Stimulated activated CD8-positive, alpha-beta memory T cell treated with anti-CD3 and anti-CD28 coated beads, Interleukin-4, amount 100 ng/mL, for 24 hours (primary cell): ENCODE results near the gene PIGT.

Experiments
- DNase-seq: peaks from one replicate; pipeline ENCODE4 v3.0.0-alpha.2; 2020; ENCODE audit warnings: low read depth

The PIGT gene

DNA sequence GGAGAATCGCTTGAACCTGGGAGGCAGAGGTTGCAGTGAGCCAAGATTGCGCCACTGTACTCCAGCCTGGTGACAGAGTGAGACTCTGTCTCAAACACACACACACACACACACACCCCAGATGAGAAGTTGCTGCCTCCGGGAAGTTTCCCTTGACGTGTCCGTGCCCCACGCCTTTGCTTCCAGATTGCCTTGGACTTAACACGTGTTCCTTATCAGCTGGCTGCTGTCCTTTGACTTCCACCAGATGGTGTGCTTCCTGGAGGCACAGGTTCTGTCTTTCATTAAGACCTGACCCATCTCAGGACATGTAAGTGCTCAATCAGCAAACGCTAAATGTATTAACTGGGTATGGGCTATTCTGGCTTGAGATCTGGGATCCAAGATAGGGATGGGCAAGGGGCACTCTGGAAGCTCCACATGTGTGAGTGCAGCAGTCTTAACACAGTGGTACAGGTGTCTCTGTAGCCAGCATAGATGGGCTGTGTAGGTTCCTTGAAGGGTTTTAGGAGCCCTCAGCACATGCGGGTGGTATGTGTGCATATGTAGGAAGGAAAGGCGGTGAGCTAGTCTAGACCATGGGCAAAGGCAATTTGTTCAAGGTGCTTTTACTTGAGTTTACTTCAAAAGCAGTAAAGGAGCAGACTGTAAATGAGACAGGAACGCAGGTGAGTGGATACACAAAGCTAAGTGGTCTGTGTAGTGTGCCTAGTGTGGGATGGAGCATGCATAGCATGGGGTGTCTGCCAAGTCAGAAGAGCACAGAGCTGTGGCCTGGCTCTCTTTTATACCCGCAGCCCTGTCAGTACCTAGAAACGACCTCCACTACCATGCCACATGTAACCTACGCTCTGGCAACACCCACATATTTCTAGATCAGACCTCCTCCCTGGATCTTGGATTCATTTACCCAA lies 11.6 kb downstream of the PIGT start:
- no peak for DNase-seq

DNA sequence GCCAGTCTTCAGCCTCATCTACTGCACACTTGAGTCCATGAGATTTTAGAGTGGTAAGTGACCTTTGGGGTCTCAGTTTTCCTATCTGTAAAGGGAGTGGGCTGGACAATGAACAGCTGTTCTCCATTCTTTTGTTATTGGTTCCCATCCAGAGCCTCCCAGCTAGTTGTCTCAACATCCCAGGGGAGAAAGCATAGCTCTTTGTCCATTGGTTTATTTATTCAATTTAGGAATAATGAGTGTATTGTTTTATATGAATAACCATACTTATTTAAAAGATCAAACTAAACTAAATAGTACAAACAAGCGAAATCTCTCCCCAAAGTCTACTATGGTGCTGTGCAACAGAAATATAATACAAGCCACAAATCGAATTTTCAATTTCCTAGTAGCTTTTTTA lies 13.7 kb downstream of the PIGT start:
- no peak for DNase-seq

DNA sequence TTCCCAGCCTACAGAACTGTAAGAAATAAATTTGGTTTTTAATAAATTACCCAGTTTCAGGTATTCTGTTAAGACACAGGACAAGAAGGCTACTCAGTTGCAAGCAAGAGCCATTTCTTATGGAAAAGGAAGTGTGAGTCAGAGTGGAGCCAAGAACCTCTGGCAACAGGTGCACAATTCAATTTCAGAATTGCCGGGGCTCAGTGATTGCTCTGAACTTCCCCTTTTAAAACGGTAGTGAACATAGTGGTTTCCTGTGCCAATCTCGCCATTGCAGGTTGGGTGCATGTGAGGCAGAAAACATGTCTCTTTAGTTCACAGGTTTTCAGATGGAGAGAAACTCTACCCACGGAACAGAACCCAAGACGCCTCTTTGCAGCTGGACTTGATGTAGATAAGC lies 16.4 kb downstream of the PIGT start:
- no peak for DNase-seq

DNA sequence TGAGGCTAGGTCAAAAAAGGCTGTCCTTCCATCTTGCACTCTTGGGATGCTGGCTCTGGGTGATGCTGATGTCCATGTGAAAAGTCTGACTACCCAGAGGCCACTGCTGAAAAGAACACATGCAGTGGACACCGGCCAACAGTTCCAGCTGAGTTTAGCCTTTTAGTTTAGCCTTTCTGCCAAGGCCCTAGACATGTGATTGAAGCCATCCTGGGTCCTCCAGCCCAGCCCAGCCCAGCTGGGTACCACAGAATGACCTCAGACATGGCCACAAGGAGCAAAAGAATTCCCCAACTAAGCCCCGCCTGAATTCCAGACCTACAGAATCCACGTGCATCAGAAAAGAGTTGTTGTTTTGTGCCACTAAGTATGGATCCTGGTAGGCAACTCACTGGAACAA lies 17.4 kb downstream of the PIGT start:
- no peak for DNase-seq

DNA sequence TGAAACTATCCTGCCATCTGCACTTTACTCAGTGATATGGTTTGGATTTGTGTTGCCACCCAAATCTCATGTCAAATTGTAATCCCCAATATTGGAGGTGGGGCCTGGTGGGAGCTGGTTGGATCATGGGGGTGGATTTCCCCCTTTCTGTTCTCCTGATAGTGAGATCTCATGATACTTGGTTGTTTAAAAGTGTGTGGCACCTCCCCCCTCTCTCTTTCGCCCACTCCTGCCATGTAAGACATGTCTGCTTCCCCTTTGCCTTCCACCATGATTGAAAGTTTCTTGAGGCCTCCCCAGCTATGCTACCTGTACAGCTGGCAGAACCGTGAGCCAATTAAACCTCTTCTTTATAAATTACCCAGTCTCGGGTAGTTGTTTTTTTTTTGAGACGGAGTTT lies 18.0 kb downstream of the PIGT start:
- DNase-seq, result no peak

DNA sequence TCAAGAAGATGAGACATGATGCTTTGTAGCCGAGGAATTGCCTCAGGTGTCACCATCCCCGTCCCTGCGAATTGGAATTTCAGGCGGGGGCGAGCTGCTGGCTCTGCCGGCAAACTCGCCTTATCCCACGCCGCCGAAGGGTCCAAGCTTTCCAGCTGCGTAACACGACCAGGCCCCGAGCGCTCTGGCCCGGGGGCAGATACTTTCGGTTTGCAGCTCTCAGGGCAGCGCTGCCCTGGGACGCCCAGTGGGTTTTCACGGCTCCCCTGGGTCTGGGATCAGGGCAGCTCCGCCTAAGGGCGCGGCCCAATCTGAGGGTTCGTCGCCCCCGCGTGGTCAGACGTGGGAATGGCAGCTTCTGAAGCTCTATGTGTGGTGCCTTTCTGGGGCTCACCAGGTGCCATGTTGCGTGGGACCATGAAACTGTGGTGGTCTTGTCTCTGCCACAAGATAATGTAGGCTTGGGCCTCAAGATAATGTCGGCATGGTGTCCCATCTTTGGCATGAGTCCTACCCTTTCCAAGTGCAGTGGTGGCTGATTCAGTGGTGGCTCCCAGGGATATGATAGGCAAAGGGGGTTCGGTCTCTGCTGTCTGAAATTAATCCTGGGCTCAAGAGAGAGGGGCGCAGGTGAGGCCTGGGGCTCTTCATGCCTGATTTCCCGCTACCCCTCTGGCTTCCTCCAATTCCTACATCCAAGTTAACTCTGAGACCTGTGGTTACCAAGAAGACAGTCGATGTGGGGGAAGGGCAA lies 21.0 kb downstream of the PIGT start:
- DNase-seq, result peak; percentile 82

DNA sequence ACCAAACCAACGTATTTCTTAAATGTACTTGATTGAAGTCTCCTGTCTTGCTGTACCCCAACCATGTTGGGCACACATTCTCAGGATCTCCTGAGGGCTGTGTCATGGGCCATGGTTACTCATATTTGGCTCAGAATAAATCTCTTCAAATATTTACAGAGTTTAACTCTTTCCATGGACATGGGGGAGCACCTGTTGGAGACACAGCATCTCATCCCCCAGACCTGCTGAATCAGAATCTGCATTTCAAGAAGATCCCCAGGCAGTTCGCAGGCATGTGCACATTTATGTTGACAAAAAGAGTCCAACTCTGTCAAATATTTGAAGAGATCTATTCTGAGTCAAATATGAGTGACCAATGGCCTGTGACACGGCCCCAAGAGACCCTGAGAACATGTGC lies 24.5 kb downstream of the PIGT start:
- DNase-seq, result no peak

DNA sequence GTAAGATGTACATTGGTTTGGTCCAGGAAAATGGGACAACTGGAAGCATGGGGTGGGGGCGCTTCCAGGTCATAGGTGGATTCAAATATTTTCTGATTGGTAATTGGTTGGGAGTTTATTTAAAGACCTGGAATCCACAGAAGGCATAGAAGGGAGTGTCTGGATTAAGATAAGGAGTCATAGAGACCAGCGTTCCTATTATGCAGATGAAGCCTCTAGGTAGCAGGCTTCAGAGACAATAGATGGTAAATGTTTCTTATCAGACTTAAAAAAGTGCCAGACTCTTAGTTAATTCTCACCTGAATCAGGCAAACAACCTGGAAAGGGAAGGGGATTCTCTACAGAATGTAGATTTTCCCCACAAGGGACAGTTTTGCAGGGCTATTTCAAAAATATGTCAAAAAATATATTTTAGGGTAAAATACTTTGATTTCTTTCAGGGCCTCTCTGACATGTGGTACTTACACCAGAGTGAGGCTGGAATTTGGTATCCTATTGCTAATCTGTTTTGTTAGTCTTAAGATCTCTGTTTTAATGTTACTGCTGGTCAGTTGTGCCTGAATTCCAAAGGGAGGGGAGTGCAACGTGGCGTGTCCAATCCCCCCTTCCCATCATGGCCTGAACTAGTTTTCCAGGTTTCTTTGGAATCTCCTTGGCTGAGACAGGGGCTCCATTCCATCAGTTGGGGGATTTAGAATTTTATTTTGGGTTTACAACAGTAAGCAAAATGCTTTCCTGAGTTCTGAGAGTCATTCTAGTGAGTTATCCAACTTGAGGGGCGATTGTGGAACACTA lies 25.1 kb downstream of the PIGT start:
- DNase-seq, result no peak

DNA sequence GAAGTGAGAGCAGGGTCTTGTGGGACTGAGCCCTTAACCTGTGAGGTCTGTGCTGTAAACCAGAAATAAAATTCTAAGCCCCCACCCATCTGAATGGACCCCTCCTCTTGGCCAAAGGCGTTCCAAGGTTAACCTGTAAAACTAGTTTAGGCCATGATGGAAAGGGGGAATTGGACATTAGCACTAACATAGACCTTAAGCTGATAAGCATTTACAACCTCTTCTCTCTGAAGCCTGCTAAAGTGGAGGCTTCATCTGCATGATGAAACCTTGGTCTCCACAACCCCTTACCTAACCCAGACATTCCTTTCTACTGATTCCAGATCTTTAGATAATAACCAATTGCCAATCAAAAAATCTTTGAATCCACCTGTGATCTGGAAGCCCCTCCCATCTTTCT lies 25.8 kb downstream of the PIGT start:
- no peak for DNase-seq

DNA sequence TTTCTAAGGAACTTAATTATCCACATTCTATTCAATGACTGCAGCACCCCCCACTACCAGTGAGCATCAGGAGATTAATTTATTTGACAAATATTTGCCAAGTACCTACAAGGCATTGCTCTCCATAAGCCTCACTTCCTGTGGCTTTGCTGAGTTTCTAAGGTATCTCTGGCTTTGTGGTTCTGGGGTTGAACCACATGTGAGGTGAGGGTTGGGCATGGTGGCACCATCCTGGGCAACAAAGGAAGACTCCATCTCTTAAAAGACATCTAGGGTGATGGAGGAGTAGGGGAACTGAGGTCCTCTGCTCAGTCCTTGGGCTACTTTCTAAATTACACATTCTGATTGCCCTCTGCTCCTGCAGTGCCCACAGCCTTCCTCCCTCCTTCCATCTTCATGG lies 28.1 kb downstream of the PIGT start:
- DNase-seq, result no peak

DNA sequence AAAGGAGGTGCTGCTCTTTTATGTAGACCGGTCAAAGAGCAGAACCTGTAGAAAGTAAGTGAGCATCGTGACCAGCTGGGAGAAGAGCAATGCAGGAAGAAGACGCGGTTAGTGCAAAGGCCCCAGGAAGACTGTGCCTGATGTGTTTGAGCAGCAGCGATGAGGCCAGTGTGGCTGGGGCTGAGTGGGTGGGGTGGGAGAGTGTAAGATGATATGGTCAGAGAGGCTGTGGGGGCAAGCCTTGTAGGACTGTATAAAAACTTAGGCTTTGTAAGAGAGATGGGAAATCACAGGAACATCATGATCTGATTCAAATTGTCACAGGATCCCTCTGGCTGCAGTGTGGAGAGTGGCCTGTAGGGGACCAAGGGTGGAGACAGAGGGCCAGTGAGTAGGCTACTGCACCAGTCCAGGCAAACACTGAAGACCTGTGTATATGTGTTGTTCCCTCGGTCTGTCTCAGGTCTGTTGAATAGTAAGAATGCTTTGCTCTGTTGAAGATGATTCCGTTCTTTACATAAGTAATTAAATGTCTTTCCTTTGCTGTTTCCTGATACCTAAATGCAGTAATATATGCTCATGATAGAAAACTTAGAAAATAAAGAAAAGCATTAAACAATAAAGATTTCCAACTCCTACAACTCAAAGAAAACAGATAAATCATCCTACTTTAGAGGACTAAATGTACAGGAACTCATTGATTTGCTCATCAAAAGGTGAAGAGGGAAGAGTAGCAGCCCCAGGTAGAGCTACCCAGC lies 30.0 kb downstream of the PIGT start:
- DNase-seq, result peak; percentile 26

DNA sequence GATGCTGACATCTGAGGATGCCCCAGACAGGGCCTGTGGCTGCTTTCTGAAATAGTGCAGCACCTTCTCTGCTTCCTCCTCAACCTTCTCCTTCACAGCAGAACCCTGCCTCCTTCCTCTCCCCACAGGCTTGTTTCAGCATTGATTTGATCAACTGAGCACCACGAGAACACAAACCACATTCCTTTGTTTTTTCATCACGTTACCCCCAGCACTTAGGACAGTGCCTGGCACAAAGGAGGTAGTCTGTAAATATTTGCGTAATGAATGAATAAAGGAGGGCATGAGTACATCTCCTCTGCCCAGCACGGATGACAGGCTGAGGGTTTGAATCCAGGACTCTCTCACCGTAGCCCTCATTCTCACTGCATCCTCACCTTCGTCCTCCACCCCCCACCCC lies 32.3 kb downstream of the PIGT start:
- no peak for DNase-seq

DNA sequence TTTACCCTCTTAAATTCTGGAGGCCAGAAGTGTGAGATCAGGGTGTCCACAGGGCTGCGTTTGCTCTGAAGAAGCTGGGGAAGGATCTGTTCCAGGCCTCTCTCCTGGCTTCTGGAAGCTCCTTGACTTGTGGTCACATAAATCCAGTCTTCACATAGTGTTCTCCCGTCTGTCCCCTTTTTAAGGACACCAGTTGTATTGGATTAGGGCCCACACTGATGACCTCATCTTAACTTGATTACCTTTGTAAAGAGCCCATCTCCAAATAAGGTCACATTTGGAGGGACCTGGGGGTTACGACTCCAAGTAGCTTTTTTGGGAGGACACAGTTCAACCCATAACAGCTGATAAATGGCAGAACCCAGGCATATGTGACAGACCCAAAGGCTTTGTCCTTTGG lies 33.6 kb downstream of the PIGT start:
- DNase-seq, result no peak

DNA sequence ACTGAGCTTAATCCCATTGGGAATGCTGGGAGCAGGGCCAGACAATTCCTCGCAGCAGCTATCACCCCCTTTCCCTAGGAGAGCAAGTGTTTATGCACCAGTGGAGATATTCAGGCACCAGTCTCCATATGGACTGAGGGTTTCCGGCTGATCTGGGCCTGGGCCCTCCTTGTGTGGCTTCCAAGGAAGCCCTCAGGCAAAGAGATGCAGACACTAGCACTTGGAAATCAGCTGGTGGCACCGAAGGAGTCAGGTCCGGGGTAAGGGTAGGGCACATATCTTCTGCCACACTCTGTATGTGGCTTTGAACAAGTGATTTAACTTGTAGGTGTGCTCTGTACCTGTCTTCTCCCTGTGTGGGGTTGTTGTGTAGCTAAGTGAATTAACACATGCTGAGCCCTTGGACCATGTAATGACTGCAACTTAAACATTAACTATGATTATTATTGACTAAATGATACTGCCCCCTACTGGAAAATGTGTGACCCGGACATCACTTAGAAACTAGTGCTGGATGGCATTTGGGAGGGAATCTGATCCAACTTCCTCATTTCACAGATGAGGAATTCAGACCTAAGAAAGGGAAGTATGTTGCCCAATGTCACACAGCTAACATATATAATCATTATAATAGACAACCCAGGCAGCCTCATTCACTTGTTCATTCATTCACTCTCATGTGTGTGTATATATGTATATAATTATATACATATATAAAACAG lies 34.3 kb downstream of the PIGT start:
- DNase-seq, result no peak

DNA sequence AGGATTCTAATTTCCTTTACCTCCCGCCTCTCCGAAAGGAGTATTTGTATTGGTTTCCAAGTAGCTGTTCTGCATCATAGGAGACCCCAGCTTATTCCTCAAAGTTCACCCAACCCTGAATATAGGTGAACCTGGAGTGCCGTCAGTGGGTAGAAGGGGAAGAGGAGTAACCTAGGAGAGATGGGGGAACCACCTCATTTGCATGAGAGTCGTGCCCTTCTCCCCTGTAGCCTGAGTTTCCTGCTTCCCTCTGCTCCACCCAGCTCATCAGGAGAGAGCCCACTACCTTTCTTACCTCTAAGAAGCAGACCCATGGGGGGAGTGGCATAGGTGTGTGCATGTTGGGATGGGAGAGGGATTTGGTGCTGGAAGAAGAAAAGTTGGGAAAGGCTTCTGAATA lies 36.3 kb downstream of the PIGT start:
- DNase-seq, result no peak

DNA sequence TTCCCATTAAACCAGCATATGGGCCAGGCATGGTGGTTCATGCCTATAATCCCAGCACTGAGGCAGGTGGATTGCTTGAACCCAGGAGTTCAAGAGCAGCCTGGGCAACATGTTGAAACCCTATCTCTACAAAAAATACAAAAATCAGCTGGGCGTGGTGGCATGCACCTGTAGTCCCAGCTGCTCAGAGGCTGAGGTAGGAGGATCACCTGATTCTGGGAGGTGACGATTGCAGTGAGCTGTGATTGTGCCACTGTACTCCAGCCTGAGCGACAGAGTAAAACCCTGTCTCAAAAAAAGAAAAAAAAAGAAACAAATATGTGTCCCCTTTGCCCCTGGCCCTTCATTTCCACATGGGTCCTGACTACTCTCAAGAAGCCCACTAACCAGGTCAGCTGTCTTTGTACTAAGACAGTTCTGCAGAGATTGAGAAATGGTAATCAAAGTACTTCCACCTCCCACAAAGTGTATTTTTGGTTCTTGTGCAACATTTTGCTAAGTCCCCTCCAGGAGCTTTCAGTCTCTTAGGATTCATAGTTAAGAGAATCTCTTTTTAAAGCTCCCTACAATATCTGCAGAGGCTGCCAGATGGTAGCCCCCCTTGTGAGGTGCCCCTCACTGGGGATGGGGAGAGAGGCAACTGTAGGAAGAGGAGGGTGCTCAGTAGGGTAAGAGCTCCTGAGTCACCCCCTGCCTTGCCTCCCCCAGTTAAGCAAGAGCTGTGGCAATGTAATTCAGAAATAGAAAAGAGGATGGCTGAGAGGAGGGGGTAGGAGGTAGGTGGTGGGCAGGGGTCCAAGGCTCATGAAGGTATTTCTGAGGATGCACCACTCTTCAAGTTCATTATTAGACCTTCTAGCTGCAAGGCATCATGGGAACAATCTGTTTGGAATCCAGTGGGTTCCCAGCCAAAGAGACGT lies 37.1 kb downstream of the PIGT start:
- no peak for DNase-seq

DNA sequence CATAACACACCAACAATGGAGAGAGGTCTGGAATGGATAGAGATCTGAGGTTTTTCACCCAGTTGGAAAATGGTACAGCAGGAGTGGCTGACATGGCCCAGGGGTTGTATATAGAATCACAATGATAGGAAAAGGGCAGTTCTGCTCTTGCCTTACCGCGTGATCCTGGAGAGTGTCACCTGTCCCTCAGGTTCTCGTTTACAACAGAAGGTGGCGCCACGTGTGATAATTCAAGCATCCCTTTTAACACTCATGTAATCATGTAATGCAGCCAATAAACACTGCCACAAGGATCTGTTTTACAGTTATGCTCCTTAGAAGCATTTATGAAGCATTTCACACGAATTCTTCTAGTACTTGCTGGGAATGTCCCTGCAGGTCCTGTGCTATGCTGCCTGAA lies 40.7 kb downstream of the PIGT start:
- DNase-seq, result no peak

DNA sequence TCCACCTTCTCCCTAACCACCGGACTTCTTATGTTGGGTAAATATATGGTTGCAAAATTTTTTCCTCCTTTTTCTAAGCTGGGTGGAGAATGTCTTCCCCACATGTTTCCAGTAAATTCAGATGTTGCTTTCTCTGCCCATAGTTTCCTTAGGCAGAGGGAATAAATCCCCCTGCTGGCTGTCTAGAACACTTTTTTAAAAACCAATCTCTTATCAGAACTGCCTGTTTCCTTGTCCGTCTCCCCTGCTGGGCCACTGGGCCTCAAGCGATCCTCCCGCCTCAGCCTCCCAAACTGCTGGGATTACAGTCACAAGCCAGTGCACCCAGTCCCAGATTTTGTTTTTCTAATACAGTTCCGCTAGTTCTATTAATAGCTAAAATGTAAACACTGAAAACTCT lies 43.7 kb downstream of the PIGT start:
- no peak for DNase-seq

DNA sequence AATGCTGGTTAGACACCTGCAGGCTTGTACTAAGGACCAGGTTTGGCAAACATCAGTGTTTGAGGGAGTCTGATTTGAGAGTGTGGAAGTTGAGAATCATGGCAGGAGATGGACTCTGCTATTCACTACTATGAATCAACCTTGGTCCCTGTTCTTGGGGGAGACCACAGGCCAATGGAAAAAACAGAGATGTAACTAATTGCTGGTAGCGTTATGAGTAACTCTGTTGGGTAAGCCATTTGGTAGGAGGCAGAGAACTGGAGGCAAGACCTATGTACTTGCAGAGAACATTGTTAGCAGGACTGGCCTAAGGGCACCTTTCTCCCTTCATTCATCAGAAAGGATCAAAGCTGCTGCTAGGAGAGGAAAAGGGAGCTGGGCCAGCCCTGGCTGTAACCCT lies 45.3 kb downstream of the PIGT start:
- DNase-seq, result no peak
